ENCODE results near the gene USP34. TPM values are rescaled to one million over a fixed set of nuclear protein-coding genes. Genes with fewer than 3 reads are reported as not detected.

USP34 gene
- total and polyA plus RNA-seq, 9 of the 15 experiments (the other 6 are each of a cell fraction or from before 2014, with no cell fraction given) = 19.8 to 108 (median 67.8) TPM

DNA sequence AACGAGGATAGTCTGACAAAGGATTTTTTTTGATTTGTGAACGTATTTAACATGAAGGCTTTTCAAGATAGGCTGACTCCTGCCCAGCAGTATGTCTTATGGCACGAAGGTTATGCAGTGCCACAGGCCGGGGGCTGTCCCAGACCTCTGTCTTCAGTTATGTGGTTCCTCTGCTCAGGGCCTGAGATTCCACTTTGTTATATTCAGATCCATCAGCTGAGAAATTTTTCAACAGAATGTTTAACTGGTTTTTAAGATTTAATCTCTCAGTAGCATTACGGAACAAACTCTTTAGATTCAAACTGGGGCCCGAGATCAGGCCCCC is 288.9 kb downstream of the USP34 start (continued):
- TF ChIP-seq, protein P1, sequence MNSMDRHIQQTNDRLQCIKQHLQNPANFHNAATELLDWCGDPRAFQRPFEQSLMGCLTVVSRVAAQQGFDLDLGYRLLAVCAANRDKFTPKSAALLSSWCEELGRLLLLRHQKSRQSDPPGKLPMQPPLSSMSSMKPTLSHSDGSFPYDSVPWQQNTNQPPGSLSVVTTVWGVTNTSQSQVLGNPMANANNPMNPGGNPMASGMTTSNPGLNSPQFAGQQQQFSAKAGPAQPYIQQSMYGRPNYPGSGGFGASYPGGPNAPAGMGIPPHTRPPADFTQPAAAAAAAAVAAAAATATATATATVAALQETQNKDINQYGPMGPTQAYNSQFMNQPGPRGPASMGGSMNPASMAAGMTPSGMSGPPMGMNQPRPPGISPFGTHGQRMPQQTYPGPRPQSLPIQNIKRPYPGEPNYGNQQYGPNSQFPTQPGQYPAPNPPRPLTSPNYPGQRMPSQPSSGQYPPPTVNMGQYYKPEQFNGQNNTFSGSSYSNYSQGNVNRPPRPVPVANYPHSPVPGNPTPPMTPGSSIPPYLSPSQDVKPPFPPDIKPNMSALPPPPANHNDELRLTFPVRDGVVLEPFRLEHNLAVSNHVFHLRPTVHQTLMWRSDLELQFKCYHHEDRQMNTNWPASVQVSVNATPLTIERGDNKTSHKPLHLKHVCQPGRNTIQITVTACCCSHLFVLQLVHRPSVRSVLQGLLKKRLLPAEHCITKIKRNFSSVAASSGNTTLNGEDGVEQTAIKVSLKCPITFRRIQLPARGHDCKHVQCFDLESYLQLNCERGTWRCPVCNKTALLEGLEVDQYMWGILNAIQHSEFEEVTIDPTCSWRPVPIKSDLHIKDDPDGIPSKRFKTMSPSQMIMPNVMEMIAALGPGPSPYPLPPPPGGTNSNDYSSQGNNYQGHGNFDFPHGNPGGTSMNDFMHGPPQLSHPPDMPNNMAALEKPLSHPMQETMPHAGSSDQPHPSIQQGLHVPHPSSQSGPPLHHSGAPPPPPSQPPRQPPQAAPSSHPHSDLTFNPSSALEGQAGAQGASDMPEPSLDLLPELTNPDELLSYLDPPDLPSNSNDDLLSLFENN (IDR thresholded peaks at IDR 0.05; ENCODE audit: low read depth in 2 of 2, low read length in 2 of 2) = no peak
- TF ChIP-seq, protein P2, sequence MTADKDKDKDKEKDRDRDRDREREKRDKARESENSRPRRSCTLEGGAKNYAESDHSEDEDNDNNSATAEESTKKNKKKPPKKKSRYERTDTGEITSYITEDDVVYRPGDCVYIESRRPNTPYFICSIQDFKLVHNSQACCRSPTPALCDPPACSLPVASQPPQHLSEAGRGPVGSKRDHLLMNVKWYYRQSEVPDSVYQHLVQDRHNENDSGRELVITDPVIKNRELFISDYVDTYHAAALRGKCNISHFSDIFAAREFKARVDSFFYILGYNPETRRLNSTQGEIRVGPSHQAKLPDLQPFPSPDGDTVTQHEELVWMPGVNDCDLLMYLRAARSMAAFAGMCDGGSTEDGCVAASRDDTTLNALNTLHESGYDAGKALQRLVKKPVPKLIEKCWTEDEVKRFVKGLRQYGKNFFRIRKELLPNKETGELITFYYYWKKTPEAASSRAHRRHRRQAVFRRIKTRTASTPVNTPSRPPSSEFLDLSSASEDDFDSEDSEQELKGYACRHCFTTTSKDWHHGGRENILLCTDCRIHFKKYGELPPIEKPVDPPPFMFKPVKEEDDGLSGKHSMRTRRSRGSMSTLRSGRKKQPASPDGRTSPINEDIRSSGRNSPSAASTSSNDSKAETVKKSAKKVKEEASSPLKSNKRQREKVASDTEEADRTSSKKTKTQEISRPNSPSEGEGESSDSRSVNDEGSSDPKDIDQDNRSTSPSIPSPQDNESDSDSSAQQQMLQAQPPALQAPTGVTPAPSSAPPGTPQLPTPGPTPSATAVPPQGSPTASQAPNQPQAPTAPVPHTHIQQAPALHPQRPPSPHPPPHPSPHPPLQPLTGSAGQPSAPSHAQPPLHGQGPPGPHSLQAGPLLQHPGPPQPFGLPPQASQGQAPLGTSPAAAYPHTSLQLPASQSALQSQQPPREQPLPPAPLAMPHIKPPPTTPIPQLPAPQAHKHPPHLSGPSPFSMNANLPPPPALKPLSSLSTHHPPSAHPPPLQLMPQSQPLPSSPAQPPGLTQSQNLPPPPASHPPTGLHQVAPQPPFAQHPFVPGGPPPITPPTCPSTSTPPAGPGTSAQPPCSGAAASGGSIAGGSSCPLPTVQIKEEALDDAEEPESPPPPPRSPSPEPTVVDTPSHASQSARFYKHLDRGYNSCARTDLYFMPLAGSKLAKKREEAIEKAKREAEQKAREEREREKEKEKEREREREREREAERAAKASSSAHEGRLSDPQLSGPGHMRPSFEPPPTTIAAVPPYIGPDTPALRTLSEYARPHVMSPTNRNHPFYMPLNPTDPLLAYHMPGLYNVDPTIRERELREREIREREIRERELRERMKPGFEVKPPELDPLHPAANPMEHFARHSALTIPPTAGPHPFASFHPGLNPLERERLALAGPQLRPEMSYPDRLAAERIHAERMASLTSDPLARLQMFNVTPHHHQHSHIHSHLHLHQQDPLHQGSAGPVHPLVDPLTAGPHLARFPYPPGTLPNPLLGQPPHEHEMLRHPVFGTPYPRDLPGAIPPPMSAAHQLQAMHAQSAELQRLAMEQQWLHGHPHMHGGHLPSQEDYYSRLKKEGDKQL (CRISPR knock-in tag; IDR thresholded peaks at IDR 0.05; ENCODE audit: borderline replicate concordance) = no peak
- no peak for TF ChIP-seq TCF7L2 (IDR thresholded peaks at IDR 0.05; ENCODE audit: low read depth, low read length)
- TF ChIP-seq CXXC5 (CRISPR knock-in tag; IDR thresholded peaks at IDR 0.05) = no peak
- TF ChIP-seq PRMT5 (CRISPR knock-in tag; IDR thresholded peaks at IDR 0.05) = no peak
- TF ChIP-seq CTBP1 (IDR thresholded peaks at IDR 0.05; ENCODE audit: borderline replicate concordance) = no peak

Measured in K562 (cell line).